NCI-H1092 treated with DMSO at 0.1 percent for 48 hours (cell line): ENCODE results near the gene ORMDL3.
"Not testable (repeated sequence)": the region's sequence is repeated elsewhere in the genome, so short reads cannot be mapped to it uniquely, and the experiment has no call there.

Source experiments
- DNase-seq: peaks from one replicate; lab custom pipeline; 2025; lab: John Stamatoyannopoulos, UW

Gene ORMDL3

DNA sequence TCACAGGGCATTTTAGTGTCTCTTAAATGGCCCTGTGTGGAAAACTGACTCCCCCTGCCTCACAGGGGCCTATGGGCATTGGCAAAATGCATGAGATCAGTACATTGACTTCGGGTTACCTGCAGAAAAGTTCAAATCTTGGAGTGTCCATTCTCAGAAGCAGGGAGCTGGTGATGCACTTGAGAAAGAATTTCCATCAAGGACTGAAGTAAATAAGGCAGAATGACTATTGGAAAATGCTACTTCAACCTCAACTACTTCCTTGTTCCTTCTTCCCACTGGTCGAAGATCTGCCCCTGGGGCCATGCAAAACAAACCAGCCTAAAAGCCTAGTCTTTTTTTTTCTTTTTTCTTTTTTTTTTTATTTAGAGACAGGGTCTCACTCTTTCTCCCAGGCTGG, 21.6 kb upstream of the ORMDL3 start:
- no peak for DNase-seq

DNA sequence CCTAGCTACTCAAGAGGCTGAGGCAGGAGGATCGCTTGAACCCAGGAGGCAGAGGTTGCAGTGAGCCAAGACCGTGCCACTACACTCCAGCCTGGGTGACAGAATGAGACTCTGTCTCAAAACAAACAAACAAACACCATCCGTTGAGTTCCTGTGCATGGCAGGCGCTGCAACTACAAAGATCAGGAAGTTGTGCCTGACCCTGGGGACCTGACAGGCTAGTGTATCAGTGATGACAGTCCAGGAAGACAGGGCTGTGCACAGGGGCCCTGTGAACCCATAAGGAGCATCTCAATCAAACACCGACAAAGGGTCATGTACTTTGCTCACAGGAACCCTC, 21.1 kb upstream of the ORMDL3 start:
- DNase-seq = not testable (repeated sequence)

DNA sequence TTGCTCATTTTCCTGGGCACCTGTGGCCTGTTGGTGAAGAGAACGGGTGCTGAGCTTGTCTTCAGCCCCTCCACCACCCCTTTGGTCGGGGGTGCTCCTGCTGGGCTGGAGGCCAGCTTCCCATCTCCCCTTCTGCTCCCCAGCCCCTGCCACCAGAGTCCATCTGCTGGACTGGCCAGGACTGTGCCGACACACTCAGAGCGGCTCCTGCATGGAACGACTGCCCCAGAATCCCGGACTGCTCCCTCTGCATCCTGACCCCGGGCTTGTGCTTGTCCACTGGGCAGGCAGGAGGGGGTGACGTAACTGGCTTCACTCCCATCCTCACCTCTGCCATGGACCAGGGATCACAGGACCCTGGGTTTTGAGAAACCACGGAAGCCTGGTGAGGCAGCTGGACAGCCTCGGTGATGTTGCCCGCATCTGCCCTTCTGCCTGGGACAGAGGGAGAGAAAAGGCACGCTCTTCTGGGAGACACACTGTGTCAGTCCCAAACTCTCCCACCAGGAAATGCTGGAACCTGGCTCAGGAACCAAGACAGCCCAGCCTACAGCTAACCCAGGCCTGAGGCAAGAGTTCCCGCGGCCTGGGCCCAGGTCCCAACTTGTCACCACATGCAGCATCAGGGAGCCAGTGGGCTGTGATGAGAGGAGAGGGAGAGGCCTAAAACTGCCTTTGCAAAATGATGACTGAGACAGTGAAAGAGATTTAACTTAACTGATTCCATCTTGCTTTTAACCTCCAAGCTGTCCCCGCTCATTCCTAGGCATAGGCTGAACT, 19.3 kb upstream of the ORMDL3 start:
- no peak for DNase-seq

DNA sequence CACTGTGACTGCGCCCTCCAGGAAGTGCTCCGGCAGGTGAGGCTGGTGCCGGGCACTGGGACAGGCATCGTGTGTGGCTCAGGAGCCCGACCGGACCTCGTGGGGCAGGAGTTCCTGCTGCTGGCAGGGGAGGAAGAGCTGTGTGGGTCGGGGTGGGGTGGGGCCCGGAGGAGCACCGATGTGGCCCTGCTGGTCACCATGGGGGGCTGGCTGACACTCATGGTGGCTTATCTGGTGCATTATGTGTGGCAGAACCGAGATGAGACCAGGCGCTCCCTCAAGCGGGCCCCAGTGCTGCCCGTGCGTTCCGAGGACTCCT, 17.0 kb upstream of the ORMDL3 start:
- no peak for DNase-seq

DNA sequence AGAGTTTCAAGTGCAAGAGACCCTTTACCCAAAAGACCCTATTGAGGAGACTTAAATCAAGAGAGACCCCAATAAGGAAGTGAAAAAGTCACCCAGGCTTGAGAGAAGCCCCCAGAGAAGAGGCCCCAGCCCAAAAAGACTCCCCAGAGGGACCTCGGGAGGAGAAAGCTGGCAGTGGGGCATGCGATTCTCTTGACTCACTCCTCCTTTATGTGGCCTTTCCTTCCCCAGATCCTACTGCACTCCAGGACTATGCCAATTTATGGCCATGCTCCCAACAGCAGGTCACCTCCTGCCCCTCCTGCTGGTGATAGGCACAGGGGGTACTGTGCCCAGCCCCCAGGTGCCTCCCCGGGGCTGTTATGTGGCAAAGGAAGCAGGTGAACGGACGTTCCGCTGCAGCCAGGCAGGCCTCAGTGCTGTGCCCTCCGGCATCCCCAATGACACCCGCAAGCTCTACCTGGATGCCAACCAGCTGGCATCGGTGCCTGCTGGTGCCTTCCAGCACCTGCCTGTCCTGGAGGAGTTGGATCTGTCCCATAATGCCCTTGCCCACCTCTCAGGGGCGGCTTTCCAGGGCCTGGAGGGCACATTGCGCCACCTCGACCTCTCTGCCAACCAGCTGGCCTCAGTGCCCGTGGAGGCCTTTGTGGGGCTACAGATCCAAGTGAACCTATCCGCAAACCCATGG, 16.4 kb upstream of the ORMDL3 start:
- DNase-seq = no peak

DNA sequence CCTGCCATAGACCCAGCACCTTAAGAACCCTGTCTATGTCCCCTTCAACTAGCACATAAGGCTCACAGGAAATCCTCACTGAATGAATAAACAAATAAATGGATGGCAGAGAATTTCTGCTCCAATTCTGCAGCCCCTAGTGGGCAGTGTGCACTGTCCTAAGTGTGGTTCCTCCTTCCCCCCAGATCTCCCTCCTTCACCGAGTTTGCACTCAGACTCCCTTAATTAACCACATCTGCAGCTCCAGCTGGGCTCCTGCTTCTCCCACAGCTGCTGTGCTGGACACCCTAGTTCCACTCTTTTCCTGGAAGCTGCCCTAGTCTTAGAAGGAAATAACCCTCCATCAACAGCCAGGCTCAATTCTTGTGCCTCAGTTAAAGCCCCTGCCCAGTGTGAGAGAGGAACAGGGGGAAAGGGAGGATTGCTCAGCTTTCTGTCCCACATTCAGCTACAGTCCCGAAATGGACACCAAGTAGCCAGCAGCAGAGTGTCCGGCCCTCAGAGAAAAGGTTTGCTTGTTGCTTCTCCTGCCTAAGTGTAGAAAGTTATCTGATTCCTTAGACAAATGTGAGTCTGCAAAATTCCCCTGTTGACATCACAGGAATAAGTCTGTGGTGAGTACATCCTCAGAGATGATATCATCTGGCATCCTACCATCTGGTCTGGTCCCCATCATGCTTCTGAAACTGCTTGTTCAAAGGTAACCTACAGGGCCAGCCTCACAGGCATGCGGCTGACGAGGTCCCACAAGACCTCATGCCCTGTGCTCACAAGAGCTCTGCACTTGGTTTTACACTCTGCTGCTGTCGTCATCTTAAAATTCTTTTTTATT, 12.4 kb upstream of the ORMDL3 start:
- DNase-seq = no peak

DNA sequence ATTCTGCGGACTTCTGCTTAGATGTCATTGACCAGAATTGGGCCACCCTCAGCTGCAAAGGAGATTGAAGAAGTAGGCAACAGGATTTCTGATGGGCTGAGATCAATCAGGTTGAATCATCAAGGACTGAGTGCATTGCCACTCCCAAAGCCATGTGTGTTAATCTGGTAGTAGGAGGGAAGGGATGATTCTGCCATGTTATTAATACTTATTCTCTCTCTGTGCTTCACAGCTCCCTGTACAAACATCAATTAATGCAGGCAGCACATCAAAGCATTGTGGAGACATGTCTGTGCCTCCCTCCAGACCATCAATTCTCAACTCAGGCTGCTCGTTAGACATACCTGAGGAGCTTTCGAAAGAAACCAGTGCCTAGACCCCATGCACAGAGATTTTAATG, 11.7 kb upstream of the ORMDL3 start:
- no peak for DNase-seq

DNA sequence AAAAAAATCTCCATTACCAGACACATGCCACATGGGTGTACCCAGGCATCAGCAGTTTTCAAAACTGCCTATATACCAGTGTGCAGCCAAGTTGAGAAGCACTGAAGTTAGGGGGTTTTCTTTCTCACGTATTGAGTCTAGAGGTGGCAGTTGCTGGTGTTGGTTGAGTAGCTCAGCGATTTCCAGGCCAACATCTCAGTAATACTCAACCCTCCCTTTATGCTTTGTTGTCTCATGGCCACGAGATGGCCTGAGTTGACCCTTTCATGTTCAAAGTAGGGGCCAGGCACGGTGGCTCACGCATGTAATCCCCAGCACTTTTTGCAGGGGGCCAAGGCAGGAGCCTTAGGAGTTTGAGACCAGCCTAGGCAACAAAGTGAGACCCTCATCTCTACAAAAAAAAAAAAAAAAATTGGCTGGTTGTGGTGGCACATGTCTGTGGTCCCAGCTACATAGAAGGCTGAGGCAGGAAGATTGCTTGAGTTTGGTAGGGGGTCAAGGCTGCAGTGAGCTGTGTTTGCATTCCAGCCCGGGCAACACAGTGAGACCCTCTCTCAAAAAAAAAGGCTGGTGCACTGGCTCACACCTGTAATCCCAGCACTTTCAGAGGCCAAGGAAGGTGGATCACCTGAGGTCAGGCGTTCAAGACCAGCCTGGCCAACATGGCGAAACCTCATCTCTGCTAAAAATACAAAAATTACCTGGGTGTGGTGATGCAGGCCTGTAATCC, 10.9 kb upstream of the ORMDL3 start:
- no peak for DNase-seq

DNA sequence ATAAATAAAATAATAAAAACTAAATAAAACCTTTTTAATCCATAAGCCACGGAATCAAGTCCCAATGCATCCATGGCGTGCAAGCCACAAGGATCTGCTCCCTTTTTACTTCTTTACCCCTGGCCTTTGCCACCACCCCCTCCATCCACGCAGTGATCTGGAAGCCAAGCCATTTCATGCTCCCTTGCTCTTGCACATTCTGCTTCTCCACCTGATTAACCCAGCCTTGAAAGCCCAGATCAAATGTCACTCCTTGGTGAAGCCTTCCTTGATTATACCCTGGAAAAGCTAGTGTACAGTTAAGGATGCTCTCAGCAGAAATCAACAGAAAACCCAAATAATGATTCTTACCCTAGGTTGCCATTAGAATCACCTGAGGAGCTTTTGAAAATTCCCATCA, 10.0 kb upstream of the ORMDL3 start:
- no peak for DNase-seq

DNA sequence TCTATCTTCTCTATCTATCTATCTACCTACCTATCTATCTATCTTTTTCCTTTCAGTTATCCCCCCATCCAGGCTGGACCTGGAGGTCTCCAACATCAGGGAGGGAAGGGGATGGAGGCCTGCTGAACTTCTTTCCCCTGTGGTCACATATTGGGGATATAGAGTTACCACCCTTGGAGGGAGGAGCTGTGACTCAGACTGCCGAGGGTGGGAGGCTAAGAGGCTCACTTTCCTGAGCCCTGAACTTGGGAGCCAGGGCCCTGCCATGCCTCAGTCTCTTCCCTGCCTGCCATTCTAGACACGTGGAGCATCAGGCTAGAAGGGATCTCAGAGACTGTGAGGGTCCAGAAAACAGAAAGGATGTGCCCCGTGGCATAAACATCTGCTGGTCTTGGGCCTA, 8.5 kb upstream of the ORMDL3 start:
- DNase-seq = no peak

DNA sequence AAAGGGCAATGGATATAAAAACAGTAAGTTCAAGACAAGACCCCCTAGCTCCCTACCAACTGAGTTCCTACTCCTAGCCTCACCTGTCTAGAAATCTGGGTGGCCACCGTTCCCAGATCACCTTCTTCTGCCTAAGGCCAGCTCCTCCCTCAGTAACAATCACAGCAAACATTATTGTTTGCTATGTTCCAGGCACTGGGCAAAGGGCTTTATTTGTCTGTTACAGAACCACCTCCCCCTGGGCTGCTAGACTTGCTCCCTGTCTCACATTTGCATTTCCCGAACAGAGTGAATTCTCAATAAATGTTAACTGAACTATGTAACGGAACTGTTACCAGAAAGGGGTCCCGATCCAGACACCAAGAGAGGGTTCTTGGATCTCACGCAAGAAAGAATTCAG, 6.9 kb upstream of the ORMDL3 start:
- no peak for DNase-seq

DNA sequence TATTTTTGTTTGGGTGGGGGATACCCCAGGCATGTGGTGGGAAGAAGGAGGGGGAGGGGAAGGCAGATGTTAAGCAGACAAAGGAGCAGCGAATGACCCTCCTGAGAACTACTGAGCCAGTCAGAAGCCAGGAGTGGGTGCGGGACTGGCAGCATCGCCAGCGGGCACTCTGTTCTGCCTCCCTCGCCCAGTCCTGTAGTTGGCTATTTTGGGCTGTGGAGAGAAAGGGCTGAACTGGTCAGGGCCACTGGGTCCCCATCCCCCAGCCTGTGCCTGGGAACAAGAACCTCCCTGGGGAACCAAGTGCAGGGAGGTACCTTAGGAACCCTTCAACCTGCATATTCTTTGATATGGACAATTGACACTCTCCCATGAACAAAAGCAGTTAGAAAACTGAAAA, 6.5 kb upstream of the ORMDL3 start:
- no peak for DNase-seq

DNA sequence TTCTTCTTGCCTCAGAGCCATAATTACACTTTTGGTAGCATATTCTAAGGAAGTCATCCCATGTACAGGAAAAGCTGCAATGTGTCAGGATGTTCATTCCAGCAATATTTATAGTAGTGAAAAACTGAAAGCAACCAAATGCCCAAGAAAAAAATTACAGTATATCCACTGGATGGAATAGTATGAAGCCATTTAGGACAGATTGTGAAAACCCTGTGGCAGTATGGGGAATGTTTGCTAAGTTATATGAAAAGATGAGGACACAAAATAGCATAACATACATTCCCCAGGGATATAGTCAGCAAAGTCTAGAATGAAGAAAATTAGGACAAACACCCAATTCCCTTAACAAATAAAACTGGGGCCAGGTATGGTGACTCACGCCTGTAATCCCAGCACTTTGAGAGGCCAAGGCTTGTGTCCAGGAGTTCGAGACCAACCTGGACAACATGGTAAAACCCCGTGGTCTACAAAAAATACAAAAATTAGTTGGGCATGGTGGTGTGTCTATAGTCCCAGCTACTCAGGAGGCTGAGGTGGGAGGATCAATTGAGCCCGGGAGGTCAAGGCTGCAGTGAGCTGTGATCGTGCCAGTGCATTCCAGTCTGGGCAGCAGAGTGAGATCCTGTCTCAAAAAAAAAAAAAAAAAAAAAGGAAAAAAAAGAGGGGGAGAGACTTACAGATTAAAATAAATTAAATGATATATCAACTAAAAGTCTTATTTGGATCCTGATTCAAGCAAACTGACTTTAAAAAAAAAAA, 2.4 kb upstream of the ORMDL3 start:
- no peak for DNase-seq

DNA sequence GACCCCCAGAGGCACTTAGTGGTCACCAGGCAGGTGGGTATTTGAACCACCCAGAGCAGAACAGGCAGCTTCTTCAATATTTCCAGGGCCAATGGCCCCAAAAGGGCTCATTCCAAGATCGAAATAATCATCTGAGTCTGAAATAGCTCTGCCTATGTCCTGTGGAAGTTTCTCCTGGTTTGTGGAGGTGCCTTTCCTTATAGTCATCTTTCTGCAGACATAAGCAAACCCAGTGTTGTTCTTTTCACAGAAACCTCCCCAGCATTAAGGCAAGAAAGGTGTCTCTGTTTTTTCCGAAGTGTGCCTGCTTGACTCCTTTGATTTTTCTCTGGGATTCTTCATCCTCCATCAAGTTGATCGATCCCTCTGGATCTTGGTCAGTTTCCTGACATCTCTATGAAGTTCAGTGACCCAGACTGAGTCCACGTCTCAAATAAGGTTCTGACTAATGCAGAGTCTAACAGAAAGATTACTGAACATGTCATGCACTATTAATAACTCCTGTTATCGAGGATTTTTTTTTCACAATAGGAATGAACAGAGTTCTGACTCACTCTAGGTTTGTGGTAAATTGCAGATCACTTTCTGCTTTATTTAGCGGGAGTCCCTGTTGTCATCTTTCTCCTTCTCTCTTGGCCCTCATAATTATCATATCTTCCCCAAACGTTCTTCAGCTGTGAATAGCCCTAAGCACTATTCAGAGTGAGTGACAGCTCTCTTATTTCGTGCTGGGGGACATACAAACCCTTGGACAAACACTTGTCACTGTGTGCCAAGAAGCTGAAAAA, 1.7 kb upstream of the ORMDL3 start:
- DNase-seq = no peak

DNA sequence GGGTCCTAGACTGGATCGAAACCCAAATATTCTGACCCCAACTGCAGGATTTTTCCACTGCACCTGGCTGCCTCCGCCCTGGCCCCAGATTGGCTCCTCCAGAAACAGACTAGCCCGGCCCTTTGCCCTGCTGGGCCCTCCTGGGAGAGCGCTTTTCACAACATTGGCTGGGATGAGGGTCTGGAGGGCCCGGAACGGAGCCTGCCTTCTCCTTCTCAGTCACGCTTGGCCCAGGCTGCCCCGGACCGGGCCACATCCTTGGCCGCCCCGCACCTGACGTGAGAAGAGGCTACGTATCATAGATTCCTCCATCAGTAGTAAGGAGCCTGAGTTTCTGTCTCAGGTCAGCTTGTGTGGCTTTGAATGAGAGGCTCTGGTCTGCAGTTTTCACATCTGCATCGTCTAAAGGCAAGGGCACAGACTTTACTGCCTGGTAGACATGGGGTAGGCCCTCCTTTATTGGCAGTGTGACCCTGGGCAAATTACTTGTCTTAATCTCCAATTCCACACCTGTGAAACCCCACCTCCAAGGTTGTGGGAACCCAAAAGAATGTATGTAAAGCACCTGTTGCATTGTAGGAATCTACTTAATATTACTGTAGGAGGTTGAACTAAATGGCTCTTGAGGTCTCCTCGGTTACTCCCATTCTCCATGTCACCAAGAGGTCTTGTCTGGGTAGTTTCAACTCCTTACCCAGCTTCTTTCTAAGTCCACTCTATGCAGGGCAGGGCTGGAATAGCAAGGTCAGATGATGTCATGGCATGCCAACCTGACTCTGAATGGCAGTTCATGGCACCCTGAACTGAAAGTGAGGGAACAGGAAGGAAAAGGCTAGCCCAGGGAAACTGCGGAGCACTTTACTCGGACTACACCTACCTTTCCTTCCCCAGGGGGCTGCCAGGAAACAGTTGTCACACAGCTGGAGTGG, 792 bp upstream of the ORMDL3 start:
- DNase-seq = no peak

DNA sequence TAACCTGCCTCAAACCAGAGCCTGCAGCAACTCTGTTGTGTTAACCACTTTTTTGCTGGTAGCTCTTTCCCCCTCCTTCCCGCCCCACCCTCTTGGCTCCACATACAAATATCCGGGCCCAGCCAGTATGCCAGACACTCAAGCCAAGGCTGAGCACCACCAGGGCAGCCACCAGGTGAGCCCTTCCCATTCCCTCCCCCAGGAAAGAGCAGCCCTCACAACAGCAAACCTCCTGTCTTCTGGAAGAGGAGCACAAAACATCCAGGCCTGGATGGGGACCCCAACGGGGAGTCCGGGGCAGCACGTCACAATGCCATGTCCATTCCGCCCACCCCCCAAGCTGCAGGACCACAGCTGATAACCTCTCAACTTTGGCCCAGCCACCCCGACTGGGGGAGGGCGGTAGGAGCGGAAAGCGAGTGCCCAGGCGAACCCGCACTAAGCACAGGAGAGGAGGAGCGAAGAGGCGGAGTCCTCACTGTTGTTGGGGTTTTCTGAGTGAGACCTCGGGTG, 757 bp downstream of the ORMDL3 start:
- DNase-seq = peak; percentile 13

DNA sequence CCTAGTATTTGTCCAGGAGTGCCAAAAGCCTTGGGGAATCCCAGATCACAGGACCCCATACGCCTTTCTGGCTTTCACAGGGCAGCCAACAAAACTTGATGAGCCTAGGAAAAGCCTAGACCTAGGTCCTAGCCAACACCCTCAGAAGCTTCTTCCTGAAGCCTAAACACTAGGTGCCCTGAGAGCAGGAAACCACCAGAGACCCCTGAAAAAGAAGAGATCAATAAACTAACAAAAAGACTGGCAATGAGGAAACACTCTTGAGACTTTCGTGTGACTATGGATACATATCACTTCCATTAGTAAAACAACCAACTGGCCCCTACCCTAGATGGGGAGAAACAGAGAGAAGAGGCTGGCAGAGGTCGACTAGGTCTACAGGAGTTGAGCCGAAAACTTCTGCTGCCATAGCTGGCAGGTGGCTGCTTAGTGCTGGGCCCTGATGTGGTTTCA, 1.2 kb downstream of the ORMDL3 start:
- no peak for DNase-seq

DNA sequence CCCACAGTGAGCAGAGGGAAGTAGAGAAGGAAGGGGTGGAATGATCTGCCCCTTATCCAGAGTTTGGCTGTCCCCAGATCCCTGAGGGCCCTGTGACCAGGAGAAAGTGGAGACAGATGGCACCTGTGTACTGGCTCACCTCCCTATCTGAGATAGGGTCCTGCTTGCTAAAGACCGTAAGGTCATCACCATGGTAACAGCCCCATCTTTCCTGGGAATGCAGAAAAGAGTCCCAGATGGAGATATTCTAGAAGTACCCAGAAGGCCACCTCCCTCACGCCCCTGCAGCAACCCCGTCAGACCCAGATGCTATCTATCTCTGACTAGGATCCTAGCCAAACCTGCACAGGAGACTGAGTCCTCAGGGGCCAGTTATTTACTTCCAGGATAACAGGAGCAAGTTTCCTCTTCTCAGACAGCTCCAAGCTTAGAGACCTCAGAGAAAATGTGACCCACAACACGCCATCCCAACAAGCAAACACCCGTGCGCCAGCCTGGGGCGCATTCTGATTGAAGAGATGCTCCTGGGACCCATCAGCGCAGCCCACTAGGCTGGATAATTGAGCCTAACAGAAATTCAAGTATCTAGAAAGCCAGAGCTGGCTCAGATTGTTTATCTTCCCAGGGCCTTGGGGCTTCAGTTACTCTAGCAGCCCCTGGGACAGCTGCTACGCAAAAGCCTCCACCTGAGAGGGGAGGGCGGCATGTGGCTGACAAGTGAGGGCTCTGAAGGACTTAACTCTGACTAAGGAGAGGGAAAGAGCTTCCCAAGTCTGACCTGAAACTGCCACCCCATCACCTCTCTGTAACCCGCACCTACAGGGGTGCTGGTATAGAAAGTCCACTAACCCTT, 1.9 kb downstream of the ORMDL3 start:
- DNase-seq = no peak

DNA sequence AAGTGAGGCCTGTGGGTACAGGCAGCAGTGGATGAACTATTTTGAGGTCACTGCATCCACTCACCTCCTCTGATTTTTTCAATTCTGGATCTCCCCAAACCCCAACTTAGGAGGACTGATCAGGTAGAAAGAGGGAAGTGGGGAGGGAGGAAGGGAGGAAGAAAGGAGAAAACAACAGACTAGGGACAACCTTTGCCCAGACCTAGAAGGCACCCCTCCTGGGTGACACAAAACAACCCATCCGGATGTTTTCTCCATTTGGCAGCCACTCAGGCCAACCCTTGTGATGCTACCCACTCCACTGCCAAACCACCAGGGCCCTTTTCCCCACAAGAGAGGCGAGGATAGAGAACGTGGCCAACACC, 2.7 kb downstream of the ORMDL3 start:
- no peak for DNase-seq
